ENCODE results near the gene EVL. TPM values are rescaled to one million over a fixed set of nuclear protein-coding genes. Genes with fewer than 3 reads are reported as not detected.

The EVL gene
- total and polyA plus RNA-seq, 3 donors from 2014 or later, result 87.4 to 96.8 (median 91.7) TPM

DNA sequence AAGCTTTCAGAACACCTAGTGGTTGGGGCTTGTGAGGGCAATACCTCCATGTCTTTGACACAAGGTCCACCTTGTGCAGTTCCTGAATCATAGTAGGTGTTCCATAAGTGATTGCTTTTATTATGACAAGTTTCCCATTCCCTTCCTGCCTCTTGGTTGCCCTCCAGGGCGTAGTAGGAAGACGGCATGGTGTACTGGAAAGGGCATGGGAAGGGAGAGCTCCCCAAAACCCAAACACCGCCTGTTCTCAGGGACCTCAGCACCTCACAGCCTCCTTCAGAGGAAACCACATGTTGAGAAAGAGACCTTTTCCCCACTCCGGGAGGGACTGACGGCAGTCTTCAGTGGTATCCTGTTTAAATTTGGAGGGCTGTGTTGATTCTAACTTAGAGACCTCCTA lies 21.1 kb downstream of the EVL start:
- no peaks in the 10 kb centered on the region for H3K4me1 ChIP-seq
- 95 to 98% methylated on average over 5 of the region's 5 CpGs for WGBS, 2 donors
- TF ChIP-seq POLR2A (IDR thresholded peaks at IDR 0.05), result no peak
- TF ChIP-seq, protein P1, sequence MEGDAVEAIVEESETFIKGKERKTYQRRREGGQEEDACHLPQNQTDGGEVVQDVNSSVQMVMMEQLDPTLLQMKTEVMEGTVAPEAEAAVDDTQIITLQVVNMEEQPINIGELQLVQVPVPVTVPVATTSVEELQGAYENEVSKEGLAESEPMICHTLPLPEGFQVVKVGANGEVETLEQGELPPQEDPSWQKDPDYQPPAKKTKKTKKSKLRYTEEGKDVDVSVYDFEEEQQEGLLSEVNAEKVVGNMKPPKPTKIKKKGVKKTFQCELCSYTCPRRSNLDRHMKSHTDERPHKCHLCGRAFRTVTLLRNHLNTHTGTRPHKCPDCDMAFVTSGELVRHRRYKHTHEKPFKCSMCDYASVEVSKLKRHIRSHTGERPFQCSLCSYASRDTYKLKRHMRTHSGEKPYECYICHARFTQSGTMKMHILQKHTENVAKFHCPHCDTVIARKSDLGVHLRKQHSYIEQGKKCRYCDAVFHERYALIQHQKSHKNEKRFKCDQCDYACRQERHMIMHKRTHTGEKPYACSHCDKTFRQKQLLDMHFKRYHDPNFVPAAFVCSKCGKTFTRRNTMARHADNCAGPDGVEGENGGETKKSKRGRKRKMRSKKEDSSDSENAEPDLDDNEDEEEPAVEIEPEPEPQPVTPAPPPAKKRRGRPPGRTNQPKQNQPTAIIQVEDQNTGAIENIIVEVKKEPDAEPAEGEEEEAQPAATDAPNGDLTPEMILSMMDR (IDR thresholded peaks at IDR 0.05), result no peak
- H3K27ac ChIP-seq, result no peak overlapping the region
- no peaks in the 10 kb centered on the region for H3K27me3 ChIP-seq
- intact Hi-C loops (cut with DNase I; ENCODE audit: low total_unique reads), result no loop called here
- no peak for DNase-seq
- no peak overlapping the region for H3K4me3 ChIP-seq
- H3K36me3 ChIP-seq (ENCODE audit: low read depth, missing control alignments), result no peaks in the 10 kb centered on the region
- no peaks in the 10 kb centered on the region for H3K9me3 ChIP-seq

DNA sequence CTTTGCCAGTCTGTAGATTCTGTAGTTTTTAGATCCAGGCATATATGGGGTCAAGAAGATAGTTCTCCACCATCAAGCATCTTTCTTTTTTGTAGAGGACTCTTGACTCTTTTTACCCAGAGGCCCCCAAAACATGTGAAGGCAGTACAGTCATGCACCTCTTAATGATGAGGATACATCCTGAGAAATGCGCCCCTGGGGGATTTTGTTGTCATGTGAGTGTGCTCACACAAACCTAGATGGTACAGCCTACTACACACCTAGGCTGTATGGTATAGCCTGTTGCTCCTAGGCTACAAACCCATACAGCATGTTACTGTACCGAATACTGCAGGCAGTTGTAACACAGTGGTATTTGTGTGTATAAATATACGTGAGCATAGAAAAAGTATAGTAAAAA lies 23.0 kb downstream of the EVL start:
- TF ChIP-seq POLR2A (IDR thresholded peaks at IDR 0.05), result no peak
- TF ChIP-seq, protein P1 (IDR thresholded peaks at IDR 0.05), result no peak
- no peak for DNase-seq
- Histone ChIP-seq H3K27ac (no peak overlapping the region), H3K36me3 (ENCODE audit: low read depth, missing control alignments) (no peaks in the 10 kb centered on the region), H3K9me3 (no peaks in the 10 kb centered on the region), H3K4me1 (no peaks in the 10 kb centered on the region), H3K27me3 (no peaks in the 10 kb centered on the region), H3K4me3 (no peak overlapping the region)
- intact Hi-C loops (cut with DNase I; ENCODE audit: low total_unique reads), result no loop called here
- 88 to 96% methylated on average over 3 of the region's 3 CpGs for WGBS, 2 donors

DNA sequence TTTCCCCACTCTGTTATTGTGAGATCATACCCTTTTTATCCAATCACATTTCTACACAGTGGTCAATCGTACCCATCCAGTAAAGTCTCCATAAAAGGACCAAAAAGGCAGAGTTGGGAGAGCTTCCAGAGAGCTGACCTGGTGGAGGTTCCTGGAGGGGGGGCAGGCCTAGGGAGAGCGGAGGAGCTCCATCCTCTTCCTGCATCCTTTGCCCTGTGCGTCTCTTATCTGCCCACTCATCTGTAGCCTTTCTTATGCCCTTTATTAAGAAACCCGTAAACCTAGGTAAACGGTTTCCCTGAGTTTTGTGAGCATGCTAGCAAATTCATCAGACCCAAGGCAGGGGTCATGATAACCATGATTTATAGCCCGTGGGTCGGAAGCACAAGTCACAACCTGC lies 26.2 kb downstream of the EVL start:
- no peaks in the 10 kb centered on the region for H3K9me3 ChIP-seq
- no peaks in the 10 kb centered on the region for H3K36me3 ChIP-seq (ENCODE audit: low read depth, missing control alignments)
- intact Hi-C loops (cut with DNase I; ENCODE audit: low total_unique reads), result no loop called here
- no peak for DNase-seq
- no peak overlapping the region for H3K4me3 ChIP-seq
- TF ChIP-seq, protein P1 (IDR thresholded peaks at IDR 0.05), result no peak
- no peak for TF ChIP-seq POLR2A (IDR thresholded peaks at IDR 0.05)
- 84 to 92% methylated on average over 7 of the region's 7 CpGs for WGBS, 2 donors
- H3K4me1 ChIP-seq, result no peaks in the 10 kb centered on the region
- no peak overlapping the region for H3K27ac ChIP-seq
- H3K27me3 ChIP-seq, result no peaks in the 10 kb centered on the region

DNA sequence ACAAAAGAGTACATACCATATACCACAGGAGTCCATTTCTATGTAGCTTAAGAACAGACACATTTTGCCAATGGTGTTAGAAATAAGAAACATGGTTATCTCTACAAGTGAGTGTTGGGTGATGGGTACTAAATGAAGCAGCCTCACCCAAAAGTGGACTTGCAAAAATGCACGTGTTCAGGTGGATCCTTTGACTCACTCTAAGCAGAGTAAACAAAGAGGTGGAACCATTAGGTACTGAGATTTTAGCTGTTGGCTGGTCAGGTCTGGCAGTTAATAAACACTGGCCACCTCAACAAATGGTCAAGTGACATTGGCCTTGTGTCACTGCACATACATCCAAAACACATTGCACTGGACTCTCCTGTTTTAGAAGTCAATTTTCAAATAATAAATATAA lies 27.6 kb downstream of the EVL start:
- H3K9me3 ChIP-seq, result no peaks in the 10 kb centered on the region
- no peak overlapping the region for H3K4me3 ChIP-seq
- DNase-seq, result no peak
- H3K4me1 ChIP-seq, result no peaks in the 10 kb centered on the region
- 77 to 83% methylated on average over 1 of the region's 1 CpG for WGBS, 2 donors
- H3K36me3 ChIP-seq (ENCODE audit: low read depth, missing control alignments), result no peaks in the 10 kb centered on the region
- no peaks in the 10 kb centered on the region for H3K27me3 ChIP-seq
- TF ChIP-seq, protein P1 (IDR thresholded peaks at IDR 0.05), result no peak
- TF ChIP-seq POLR2A (IDR thresholded peaks at IDR 0.05), result no peak
- intact Hi-C loops (cut with DNase I; ENCODE audit: low total_unique reads), result no loop called here
- no peak overlapping the region for H3K27ac ChIP-seq

DNA sequence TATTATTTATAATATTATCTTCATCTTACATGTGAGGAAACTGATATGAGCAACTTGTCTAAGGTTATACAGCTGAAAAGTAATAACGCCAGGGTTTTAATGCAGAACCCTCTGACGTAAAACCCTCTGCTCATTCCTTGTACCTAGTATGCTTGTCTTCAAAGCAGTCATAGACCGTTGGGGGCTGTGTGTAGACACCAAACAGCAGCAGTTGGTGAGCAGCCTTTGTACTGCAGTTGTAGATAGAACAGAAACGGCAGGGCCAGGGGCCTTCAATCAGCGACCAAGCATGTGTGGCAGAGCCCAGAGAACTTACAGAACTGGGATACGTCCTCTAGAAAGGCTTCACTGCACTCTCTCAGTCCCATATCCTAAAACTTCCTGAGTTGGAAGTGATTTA lies 28.1 kb downstream of the EVL start:
- 79 to 88% methylated on average over 6 of the region's 6 CpGs for WGBS, 2 donors
- Histone ChIP-seq H3K27me3 (no peaks in the 10 kb centered on the region), H3K27ac (no peak overlapping the region), H3K9me3 (no peaks in the 10 kb centered on the region), H3K36me3 (ENCODE audit: low read depth, missing control alignments) (no peaks in the 10 kb centered on the region), H3K4me3 (no peak overlapping the region), H3K4me1 (no peaks in the 10 kb centered on the region)
- DNase-seq, result no peak
- TF ChIP-seq, protein P1 (IDR thresholded peaks at IDR 0.05), result no peak
- no peak for TF ChIP-seq POLR2A (IDR thresholded peaks at IDR 0.05)
- intact Hi-C loops (cut with DNase I; ENCODE audit: low total_unique reads), result no loop called here

Measured in testis (tissue), 3 donors.